ENCODE data around the gene GATA5. TPM values are rescaled to one million over a fixed set of nuclear protein-coding genes. Genes with fewer than 3 reads are reported as not detected.

Gene GATA5
- total RNA-seq, 4 donors from 2014 or later = not detected

- ATAC-seq (no peak), DNase-seq (no peak)
- no peaks in the 10 kb centered on the region for H3K36me3 ChIP-seq
- in situ Hi-C loops (cut with MboI; ENCODE audit: low sequenced_read_pairs in 4 of 4) = no loop called here
- intact Hi-C loops (cut with DNase I; ENCODE audit: low total_unique reads) = no loop called here
- H3K27me3 ChIP-seq = peaks cover 0 to 3% (median 0%) of the 10 kb centered on the region in 3 donors
- H3K4me1 ChIP-seq = peaks cover 4 to 5% of the 10 kb centered on the region in 2 donors
- TF ChIP-seq POLR2A (IDR thresholded peaks at IDR 0.05) (no peak), CTCF (IDR thresholded peaks at IDR 0.05 in 4 of 5, conservative IDR thresholded peaks at IDR 0.05 in 1 of 5) (no peak)
- no peak overlapping the region for H3K4me3 ChIP-seq
- H3K9me3 ChIP-seq = no peaks in the 10 kb centered on the region
- no peak overlapping the region for H3K27ac ChIP-seq
These were observed 61.8 kb downstream of the GATA5 start for GRCh38 chr20:62413896-62414481.

Other genes with a start within 250 kb of the GATA5 start
- gene OSBPL2, start 237.5 kb downstream of the GATA5 start, total RNA-seq = 10 to 100 TPM; 15.8 to 26.4 (median 19.6) TPM
- gene ADRM1, start 173.0 kb downstream of the GATA5 start, total RNA-seq = 100 to 1,000 TPM; 389 to 644 (median 611) TPM
- gene LAMA5, start 108.7 kb downstream of the GATA5 start, total RNA-seq = 10 to 100 TPM; 13.0 to 35.8 (median 22.7) TPM
- gene RPS21, start 88.9 kb downstream of the GATA5 start, total RNA-seq = 1,000 to 10,000 TPM; 1,167 to 4,037 (median 2,295) TPM
- 1 to 10 TPM; 3.6 to 9.3 (median 4.2) TPM for gene CABLES2, start 68.7 kb downstream of the GATA5 start, total RNA-seq
- not detected for gene RBBP8NL, start 48.5 kb downstream of the GATA5 start, total RNA-seq
- gene SLCO4A1, start 166.5 kb upstream of the GATA5 start, total RNA-seq = 10 to 100 TPM; 20.4 to 26.9 (median 21.8) TPM
- under 1 TPM in 2 of 4 donors, not detected in 2; 0.04 to 0.13 TPM for gene NTSR1, start 232.8 kb upstream of the GATA5 start, total RNA-seq

Data from gastrocnemius medialis (tissue), 4 donors.